GM19351 (cell line): Measurements from ENCODE around the gene CR1L.
"Not testable (repeated sequence)": the region's sequence is repeated elsewhere in the genome, so short reads cannot be mapped to it uniquely, and the experiment has no call there.

Experiments
- ATAC-seq: cut with Tn5 transposase; IDR thresholded peaks from one replicate; pipeline ENCODE4 v1.9.1; 2021; ENCODE audit warnings: mild to moderate bottlenecking, moderate library complexity; ENCODE audit not compliant: unreplicated experiment

The CR1L gene

DNA sequence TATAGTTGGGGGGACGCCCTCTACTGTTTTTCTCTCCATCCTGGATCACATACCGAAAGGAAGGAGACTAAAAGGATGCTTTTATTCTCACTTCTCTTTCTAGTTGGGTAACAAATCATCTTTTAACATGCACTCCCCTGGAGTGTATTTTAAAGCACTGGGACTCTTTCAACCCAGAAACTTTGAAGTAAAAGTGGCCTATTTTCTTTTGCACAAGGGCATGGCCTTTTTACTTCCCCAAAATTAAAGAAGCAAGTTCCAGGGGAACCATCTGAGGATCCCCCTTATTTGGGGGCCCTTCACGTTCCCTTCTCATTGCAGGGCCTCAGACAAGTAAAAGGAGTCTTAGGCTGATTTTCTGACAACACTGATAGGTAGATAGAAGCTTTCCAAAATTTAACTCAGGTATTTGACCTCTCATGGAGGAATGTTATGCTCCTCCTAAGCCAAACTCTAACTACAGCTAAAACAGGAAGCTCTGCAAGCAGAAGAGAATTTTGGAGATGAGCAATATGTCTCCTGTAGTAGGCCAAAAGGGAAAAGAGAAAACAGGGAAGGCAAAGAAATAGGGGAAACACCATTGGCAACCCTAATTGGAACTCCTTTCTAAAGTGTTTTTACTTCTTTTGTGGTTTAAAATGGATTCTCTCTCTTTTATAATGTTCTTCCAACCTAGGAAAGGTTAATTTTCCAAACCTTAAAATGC is 98.1 kb downstream of the CR1L start:
- ATAC-seq: no peak

DNA sequence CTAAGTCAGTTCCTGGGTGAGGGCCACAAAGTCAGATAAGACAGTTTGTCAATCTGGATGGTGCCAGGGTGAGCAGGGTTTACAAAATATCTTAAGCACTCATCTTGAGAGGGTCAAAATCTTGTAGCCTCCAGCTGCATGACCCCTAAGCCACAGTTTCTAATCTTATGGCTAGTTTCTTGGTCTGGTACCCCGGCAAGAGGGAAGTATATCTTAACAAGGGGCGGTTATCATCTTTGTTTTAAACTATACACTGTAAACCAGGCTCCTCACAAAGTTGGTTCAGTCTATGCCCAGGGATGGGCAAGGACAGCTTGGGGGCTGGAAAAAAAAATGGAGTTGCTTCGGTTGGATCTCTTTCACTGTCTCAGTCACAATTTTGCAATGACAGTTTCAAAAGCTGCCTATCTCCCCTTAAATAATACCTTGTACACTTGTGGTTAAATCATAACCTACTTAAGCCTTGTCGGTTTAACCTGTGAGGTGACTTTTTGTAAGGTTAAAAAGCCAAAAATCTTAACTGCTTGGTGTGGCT is 99.1 kb downstream of the CR1L start:
- ATAC-seq: no peak

DNA sequence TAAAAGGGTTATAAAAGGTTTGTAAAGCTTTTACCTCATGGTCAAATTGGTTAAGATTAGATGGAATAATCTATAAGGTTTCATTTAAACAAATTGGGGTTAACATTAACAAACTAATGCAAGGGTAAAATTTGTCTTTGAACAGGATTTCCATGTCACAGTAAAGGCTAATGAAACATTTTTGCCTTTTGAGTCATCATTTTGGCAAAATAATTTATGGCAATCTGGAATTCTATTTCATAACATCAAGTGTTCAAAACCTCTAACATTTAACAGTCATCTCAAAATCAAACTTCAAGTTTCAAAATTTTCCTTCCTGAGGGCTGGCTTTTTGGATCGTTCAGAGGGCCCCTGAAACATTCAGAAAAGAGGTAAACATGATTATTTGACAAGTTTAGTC is 100.4 kb downstream of the CR1L start:
- no peak for ATAC-seq

- no peak for ATAC-seq
These were observed 101.2 kb downstream of the CR1L start for GRCh38 chr1:207745839-207746767.

DNA sequence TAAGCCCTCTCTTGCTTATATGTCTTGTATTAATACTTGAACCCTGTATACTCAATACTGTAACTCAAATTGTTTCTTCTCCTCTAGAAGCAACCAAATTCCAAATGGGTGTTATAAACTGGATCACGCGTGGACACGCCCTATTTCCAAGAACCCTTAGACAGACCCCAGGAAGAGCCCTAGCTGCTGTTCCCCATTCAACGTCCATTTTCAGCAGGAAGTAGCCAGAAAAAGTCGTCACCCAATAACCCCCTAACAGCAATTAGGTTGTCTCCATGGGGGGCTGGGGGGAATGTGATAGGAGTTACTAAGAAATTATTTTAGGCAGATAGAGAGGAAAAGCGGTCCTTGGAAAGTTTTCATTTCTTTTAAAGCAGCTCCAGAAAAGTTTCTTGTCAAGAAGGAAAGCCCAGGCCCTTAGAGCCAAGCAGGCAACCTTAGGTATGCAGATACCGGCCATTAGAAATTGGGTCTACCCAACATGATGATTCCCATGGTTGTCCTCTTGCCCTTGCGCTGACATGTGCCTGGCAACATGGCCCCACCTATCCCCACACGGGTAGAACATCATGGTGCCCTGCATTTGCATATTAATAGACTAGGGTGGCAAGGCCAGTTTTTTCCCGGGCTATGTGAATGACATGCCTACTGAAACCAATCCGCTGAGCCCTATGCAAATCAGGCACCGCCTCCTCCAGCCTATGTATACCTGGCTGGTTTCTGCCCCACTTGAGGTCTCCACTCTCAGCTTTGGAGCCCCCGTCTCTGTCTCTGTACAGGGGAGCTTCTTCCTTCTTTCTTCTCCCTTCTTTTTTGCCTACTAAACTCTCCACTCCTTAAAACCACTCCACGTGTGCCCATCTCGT is 102.9 kb downstream of the CR1L start:
- ATAC-seq: no peak

DNA sequence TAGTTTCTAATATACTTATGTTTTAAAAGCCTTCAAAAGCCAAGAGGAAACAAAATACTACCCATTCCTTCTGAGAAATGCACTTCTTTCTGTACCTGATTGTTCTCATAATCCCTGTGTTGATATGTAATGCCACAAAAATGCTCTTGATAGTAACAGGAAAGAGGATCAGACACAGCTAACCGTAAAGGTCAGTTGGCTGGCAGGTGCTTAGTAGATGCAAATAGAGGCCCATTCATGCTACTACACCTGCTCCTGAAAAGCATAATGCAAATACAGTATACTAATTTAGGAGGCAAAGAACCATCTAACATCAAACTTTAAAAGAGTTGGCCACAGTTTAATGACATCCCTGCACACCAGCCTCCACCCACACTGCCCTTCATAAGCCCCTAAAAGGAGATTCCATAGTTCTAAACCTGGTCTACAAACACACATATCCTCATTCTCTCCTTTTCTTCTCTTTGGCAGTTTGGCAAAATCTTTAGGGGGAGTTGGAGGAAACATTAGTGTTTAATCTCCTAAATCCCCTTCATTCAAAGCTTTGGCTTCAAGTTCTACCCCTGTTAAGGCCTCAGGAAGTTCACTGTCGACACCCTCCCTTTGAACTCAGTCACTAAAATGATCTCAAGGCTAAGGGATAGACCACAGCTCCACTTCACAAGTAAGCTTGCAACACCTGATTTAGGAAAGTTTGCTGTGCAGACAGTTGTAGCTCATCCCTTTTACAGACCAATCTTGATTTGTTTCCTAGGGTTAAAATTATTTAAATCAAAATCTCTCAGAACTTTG is 104.0 kb downstream of the CR1L start:
- no peak for ATAC-seq

DNA sequence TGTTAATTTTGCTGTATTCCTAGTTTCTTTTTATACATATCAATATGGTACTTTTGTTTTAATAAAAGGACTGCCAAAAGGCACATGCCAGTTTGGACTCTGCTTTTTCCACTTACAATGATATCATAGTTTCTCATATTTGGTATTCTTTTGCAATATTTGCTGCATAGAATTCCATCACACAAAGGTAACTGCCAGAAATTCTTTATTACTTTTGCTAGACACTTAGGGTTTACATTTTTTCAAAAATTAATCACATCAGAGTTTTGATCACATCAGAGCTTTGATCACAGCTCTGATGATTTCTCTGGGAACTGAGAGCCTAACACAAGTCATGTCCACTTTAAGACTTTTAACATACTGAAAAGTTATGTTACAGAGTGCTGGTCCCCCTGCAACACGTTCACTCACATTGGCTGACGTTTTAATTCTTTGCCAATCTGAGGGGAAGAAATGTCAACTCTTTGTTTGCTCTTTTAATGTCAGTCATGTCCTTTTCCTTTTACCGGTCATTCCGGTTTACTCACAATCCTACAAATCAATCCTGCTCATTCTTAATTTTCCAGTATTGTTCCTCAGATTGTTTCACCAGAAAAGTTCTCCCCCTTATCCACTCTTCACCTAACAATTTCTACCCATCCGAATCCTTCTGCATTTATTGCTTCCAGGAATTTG is 105.8 kb downstream of the CR1L start:
- no peak for ATAC-seq

GRCh38 chr1:207751463-207751789 is 106.5 kb downstream of the CR1L start:
- not testable (repeated sequence) for ATAC-seq

DNA sequence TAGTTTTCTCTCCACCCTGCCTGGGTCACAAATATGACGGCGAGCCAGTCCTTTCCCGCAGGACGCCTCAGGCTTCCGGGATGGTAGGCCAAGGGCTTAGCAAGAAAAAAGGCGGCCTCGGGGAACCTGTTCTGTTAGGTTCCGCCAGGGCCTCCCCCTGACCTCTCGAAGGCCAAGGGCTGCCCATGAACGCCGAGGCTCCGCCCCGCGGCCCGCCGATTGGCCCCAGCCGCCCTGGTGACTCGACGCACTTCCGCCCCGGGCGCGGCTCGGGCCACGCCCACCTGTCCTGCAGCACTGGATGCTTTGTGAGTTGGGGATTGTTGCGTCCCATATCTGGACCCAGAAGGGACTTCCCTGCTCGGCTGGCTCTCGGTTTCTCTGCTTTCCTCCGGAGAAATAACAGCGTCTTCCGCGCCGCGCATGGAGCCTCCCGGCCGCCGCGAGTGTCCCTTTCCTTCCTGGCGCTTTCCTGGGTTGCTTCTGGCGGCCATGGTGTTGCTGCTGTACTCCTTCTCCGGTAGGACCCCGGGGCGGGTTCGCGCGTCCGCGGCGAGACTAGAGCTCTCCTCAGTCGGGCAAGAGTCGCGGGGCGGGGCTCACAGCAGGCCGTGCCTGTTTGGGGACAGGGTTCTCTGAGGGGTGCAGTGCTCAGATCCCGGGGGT is 107.0 kb downstream of the CR1L start, which contains the start of gene CD46:
TSS of gene CD46 (plus strand) at position 265 of the 666 bp plus-strand sequence. CDS start at position 424, 159 bp downstream.
- ATAC-seq: peak; percentile 92

DNA sequence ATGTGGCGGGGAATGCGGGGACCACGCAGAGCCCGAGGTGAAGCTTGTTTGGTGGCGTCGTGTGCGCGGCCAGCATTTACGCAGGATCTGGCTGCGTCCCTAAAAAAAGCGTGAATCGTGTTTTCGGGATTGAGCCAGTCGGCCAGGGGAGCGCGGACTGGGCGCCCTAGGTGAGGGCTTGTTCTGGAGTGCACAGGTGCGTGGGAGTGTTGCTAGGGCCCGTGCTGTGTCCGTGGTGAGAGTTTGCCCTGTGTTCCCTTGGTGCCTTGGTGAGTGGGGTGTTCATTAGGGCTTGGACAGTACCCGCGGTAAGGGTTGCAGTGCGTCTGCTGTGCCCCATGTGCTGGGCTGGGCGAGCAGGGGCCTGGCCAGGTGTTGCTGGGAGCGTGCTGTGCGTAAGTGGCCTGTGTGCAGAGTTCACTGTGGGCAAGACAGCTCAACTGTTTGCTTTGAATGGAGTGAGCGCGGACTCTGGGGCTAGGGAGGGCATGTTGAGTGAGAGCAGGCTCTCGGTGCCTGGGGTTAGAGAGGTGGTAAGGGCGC is 107.6 kb downstream of the CR1L start:
- peak; percentile 45 for ATAC-seq

DNA sequence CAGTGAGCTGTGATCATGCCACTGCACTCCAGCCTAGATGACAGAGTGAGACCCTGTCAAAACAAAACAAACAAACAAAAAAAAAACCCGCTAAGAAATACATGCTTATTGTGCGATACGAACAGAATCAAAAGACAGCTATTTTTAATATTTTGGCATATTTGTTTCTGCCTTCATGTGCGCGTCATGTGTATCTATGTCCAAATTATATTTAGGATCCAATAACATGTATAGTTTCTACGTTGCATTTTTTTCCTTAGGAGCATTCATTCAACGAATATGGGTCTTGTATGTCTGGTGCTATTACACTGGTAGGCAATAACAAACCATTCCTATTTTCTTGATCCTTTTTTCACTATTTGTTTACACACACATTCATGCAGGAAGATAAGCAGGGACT is 108.7 kb downstream of the CR1L start:
- ATAC-seq: no peak

- no peak for ATAC-seq
These were observed 109.1 kb downstream of the CR1L start for GRCh38 chr1:207754011-207754410.

DNA sequence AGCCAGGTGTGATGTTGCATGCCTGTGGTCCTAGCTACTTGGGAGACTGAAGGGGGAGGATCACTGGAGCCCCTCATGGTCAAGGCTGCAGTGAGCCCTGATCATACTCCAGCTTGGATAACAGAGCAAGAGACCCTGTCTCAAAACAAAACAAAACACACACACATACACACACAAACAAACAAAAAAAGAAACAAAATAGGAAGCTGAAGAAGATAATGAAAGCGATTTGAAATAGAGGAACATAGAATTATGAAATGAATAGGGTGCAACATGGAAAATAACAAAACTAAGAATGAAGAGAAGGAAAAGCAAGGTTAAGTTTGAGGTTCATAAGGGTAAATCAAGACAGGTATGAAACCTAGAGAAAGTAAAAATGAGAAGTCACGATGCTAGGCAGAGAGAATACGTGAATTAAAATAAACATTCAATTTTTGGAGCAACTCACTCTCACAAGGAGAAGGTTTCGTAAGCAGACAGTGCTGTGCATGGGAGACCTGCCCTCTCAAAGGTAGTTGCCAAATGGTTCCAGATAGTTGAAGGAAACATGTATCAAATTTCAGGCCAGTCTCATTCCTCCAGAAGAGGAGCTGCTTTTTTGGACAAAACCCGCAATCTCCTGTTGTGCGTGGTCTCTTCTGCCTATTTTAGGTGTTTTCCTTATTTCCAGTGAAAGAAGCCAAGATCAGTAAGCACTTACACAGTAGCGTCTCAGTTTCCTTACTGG is 110.2 kb downstream of the CR1L start:
- no peak for ATAC-seq

DNA sequence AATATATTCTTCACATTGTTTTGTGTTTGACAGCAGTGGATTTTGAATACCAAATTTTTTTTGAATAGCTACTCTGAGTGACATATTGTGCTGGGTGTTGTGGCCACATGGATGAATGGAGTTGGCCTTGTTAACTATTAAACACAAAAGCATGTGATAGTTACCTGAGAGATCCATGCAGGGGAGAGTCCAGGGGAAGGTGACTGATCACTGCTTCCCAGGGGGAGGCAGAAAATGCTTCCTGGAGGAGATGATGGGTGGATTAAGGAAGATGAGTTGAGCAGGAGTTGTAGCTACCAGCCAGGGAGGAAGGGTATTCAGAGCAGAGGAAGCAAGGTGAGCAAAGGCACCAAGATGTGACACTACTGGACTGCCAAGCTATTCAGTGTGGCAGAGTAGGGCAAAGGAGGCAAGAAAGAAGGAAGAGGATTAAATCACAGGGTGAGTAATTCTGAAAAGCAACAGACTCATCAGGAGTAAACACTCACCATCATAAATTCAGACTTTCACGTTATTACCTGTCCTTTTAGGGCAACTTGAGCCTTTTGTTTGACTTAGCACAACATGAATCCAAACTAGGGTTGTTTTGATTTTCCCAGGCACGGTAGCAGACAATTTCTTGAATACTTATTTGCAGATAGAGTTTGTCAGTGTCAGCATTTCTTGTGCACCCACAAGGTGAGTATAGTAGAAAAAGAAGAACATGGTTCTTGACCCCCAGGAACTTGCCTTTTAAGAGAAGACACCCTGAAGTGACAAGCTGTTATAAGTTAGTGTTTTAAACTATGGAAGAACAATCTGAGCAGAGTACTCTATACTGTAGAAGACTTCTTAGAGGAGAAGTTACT is 111.1 kb downstream of the CR1L start:
- no peak for ATAC-seq

DNA sequence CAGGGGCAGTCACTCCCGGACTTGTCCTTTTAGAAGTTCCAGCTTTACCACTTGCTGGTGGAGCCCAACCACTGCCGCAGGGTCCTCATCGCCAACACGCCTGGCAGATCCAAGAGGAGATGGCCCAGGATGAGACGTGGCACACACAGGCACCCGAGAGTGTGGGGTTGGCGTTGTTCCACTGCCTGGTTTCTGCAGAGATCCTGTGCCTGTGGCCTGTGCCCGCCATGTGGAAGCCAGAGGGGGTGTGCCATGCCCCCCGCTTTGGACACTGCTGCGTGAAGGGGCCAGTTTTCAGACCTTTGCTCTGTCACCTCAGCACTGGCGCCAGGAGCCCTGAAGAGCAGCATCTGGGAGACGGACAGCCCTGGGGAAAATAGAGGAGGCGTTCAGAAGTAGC is 117.7 kb downstream of the CR1L start:
- no peak for ATAC-seq

- no peak for ATAC-seq
These were observed 118.2 kb downstream of the CR1L start for GRCh38 chr1:207763091-207763490.

- ATAC-seq: no peak
These were observed 119.0 kb downstream of the CR1L start for GRCh38 chr1:207763972-207764371.
